PC-3 (cell line): ENCODE measurements around the gene SCARB1. TPM values are rescaled to one million over a fixed set of nuclear protein-coding genes. Genes with fewer than 3 reads are reported as not detected.

ENCODE experiments used
- ATAC-seq: fragments of 200-7000 bp; cut with Tn5 transposase; 2 replicates; pipeline ENCODE4 v1.9.1; 2020; ENCODE audit warnings: mild to moderate bottlenecking, moderate library complexity
- BruUV-seq: library from RNA; stranded (reverse); fragments of 400-500 nt; replicated peaks from 2 replicates; lab custom pipeline; 2021; lab: Mats Ljungman, UMichigan
- CTCF ChIA-PET: fragments of 300-600 bp; sonication (Branson Sonifier 250); formaldehyde crosslinking; loops from one replicate; lab custom pipeline; 2022; ENCODE audit warnings: antibody characterized with exemption; lab: Charles Lee
- POLR2A ChIA-PET: fragments of 300-600 bp; sonication (Branson Sonifier 250); formaldehyde crosslinking; loops from one replicate; lab custom pipeline; 2022; ENCODE audit warnings: antibody characterized with exemption; ENCODE audit not compliant: unreplicated experiment; lab: Charles Lee
- DNase-seq: peaks from one replicate; pipeline ENCODE4 v3.0.0-alpha.2; 2015
- H2AFZ ChIP-seq: fragments of 300-600 bp; sonication (generic); 2 replicates; pipeline ENCODE4 v1.6.0; 2016; ENCODE audit warnings: antibody characterized with exemption, low read length
- H3F3A ChIP-seq: fragments of 300-600 bp; sonication (generic); one replicate; pipeline ENCODE4 v1.6.0; 2017; ENCODE audit warnings: antibody characterized with exemption, low read length, control low read depth, mild to moderate bottlenecking; ENCODE audit not compliant: unreplicated experiment
- H3K27ac ChIP-seq: fragments of 300-600 bp; sonication (generic); 2 replicates; pipeline ENCODE4 v1.5.1; 2016; ENCODE audit warnings: mild to moderate bottlenecking, low read length
- H3K27me3 ChIP-seq: fragments of 300-600 bp; sonication (generic); 2 replicates; pipeline ENCODE4 v1.6.1; 2016; ENCODE audit warnings: low read length, mixed read lengths
- H3K36me3 ChIP-seq: fragments of 300-600 bp; sonication (generic); 2 replicates; pipeline ENCODE4 v1.6.1; 2016; ENCODE audit warnings: low read depth, mixed run types, low read length, mixed read lengths
- H3K4me1 ChIP-seq: fragments of 300-600 bp; sonication (generic); 2 replicates; pipeline ENCODE4 v1.5.1; 2016; ENCODE audit warnings: low read length; ENCODE audit not compliant: insufficient read depth
- H3K4me2 ChIP-seq: fragments of 300-600 bp; sonication (generic); 2 replicates; pipeline ENCODE4 v1.6.0; 2016; ENCODE audit warnings: low read length
- H3K4me3 ChIP-seq: fragments of 300-600 bp; sonication (generic); 2 replicates; pipeline ENCODE4 v1.5.1; 2016; ENCODE audit warnings: mild to moderate bottlenecking, low read length, mixed read lengths
- H3K79me2 ChIP-seq: fragments of 300-600 bp; sonication (generic); 2 replicates; pipeline ENCODE4 v1.6.1; 2017; ENCODE audit warnings: low read length, mixed read lengths
- H3K9ac ChIP-seq: fragments of 300-600 bp; sonication (generic); 2 replicates; pipeline ENCODE4 v1.6.0; 2016; ENCODE audit warnings: mild to moderate bottlenecking, low read length
- H3K9me2 ChIP-seq: fragments of 300-600 bp; sonication (generic); replicated peaks from 2 replicates; pipeline ENCODE4 v1.6.1; 2016; ENCODE audit warnings: mixed run types, low read length, mixed read lengths
- H3K9me3 ChIP-seq: fragments of 300-600 bp; sonication (generic); 2 replicates; pipeline ENCODE4 v1.6.1; 2016; ENCODE audit warnings: low read length, mixed read lengths
- H4K20me1 ChIP-seq: fragments of 300-600 bp; sonication (generic); 2 replicates; pipeline ENCODE4 v1.6.1; 2016; ENCODE audit warnings: low read length, mixed read lengths
- EZH2 ChIP-seq: fragments of 300-600 bp; sonication (generic); IDR thresholded peaks from one replicate; pipeline ENCODE4 v1.6.1; 2017; ENCODE audit warnings: antibody characterized with exemption, mild to moderate bottlenecking, low read length; ENCODE audit not compliant: unreplicated experiment
- EZH2phosphoT487 ChIP-seq: fragments of 300-600 bp; sonication (generic); IDR thresholded peaks from 2 replicates; pipeline ENCODE4 v1.6.1; 2018; ENCODE audit warnings: mild to moderate bottlenecking, antibody characterized with exemption, low read length, borderline replicate concordance
- intact Hi-C: fragments of 100-400 bp; cut with micrococcal nuclease; formaldehyde crosslinking; loops from 2 replicates; pipeline ENCODE4 v1.9.0; 2023
- total RNA-seq: library from RNA; depleted of rRNA; stranded (reverse); fragments of >200 nt; gene quantifications from 2 replicates; pipeline ENCODE4 v1.2.3, GENCODE V29; 2014
- TF ChIP-seq, protein P1 (sequence below): fragments of 300-600 bp; sonication (generic); conservative IDR thresholded peaks from 2 replicates; pipeline ENCODE4 v1.5.1; 2017; ENCODE audit warnings: antibody characterized with exemption, low read depth, mild to moderate bottlenecking, low read length

The SCARB1 gene
- total RNA-seq, 1 experiment from 2014 or later = 79.1 TPM

DNA sequence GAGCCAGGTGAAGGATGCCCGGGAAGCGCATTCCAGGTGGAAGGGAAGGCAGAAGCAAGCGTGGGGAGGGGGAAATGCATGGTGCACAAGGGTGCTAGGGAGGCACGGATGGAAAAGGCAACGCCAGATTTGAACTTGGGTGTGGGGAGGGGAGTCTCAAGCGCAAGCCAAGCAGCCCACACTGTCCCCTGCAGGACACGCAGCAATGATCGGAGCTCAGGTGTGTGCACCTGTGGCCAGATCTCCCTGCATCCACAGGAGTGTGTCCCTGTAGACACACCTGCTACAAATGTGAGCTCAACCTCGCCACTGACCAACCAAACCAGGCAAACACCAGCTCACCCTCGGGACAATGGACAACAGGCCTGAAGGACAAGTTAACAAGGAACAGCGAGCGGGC lies 63.2 kb downstream of the SCARB1 start:
- Histone ChIP-seq H2AFZ (no peak overlapping the region), H3K9me3 (no peaks in the 10 kb centered on the region), H3K27me3 (no peaks in the 10 kb centered on the region), H4K20me1 (no peaks in the 10 kb centered on the region), H3K4me3 (no peak overlapping the region), H3K9ac (no peak overlapping the region), H3K27ac (no peak overlapping the region), H3K4me1 (peaks cover 4% of the 10 kb centered on the region; the same call in 1 of the 2 replicates), H3K9me2 (no peaks in the 10 kb centered on the region), H3K36me3 (peaks cover 33% of the 10 kb centered on the region), H3K79me2 (no peaks in the 10 kb centered on the region), H3K4me2 (no peak overlapping the region), H3F3A (no peaks in the 10 kb centered on the region)
- ATAC-seq (no peak), DNase-seq (no peak)
- TF ChIP-seq EZH2phosphoT487 = no peak
- no peak for TF ChIP-seq EZH2
- TF ChIP-seq, protein P1, sequence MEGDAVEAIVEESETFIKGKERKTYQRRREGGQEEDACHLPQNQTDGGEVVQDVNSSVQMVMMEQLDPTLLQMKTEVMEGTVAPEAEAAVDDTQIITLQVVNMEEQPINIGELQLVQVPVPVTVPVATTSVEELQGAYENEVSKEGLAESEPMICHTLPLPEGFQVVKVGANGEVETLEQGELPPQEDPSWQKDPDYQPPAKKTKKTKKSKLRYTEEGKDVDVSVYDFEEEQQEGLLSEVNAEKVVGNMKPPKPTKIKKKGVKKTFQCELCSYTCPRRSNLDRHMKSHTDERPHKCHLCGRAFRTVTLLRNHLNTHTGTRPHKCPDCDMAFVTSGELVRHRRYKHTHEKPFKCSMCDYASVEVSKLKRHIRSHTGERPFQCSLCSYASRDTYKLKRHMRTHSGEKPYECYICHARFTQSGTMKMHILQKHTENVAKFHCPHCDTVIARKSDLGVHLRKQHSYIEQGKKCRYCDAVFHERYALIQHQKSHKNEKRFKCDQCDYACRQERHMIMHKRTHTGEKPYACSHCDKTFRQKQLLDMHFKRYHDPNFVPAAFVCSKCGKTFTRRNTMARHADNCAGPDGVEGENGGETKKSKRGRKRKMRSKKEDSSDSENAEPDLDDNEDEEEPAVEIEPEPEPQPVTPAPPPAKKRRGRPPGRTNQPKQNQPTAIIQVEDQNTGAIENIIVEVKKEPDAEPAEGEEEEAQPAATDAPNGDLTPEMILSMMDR = no peak
- POLR2A ChIA-PET = no interaction called here
- intact Hi-C loops = no loop called here
- CTCF ChIA-PET = no interaction called here
- no TSS peak for BruUV-seq

DNA sequence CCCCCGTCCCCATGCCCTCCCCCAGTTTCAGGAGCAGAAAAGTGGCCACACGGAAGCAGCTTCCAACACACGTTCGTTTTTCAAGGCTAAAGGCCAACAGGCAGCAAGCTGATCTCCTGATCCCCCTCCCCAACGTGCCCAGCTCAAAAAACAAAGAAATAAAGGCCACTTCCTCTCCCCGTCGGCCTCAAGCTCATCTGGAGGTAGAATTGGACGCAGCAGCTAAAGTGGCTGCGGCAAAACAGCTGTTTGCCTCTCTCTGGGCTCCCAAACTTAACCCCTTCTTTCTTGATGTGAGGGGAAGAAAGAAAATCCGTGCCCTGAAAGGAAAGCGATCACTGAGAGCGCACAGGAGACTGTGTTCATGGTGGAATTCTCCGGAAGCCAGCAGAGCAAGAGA lies 66.3 kb downstream of the SCARB1 start:
- BruUV-seq = no TSS peak
- no peak overlapping the region for H3K4me2 ChIP-seq
- POLR2A ChIA-PET = no interaction called here

More for the DNA sequence above, 66.3 kb downstream of the SCARB1 start:
- no peaks in the 10 kb centered on the region for H3K79me2 ChIP-seq
- peaks cover 29% of the 10 kb centered on the region for H3K36me3 ChIP-seq
- H3K27me3 ChIP-seq = no peaks in the 10 kb centered on the region
- no peak overlapping the region for H3K9ac ChIP-seq
- H3K27ac ChIP-seq = no peak overlapping the region
- no peak overlapping the region for H3K4me3 ChIP-seq
- no peaks in the 10 kb centered on the region for H3F3A ChIP-seq
- no peaks in the 10 kb centered on the region for H3K9me2 ChIP-seq
- H3K9me3 ChIP-seq = no peaks in the 10 kb centered on the region
- no peaks in the 10 kb centered on the region for H4K20me1 ChIP-seq
- intact Hi-C loops = no loop called here
- ATAC-seq = no peak
- H2AFZ ChIP-seq = no peak overlapping the region
- DNase-seq = no peak
- CTCF ChIA-PET = no interaction called here
- peaks cover 4% of the 10 kb centered on the region; the same call in 1 of the 2 replicates for H3K4me1 ChIP-seq
- TF ChIP-seq EZH2 (no peak), EZH2phosphoT487 (no peak)
- TF ChIP-seq, protein P1 = no peak
